IPS-18c (cell line): ENCODE measurements around the gene INAFM2.

ENCODE experiments used
- H3K4me3 ChIP-seq: 2 replicates; pipeline ENCODE4 v1.7.0; 2013; ENCODE audit warnings: low read depth, mild to moderate bottlenecking, low read length, moderate library complexity; ENCODE audit not compliant: insufficient read depth
- H3K9me3 ChIP-seq: one replicate; pipeline ENCODE4 v1.6.1; 2013; ENCODE audit warnings: mild to moderate bottlenecking, low read length, moderate library complexity; ENCODE audit not compliant: control insufficient read depth, insufficient read depth

Gene INAFM2

GRCh38 chr15:40332113-40332781 is 8.8 kb downstream of the INAFM2 start:
- H3K4me3 ChIP-seq, result no peak overlapping the region
- no peaks in the 10 kb centered on the region for H3K9me3 ChIP-seq

DNA sequence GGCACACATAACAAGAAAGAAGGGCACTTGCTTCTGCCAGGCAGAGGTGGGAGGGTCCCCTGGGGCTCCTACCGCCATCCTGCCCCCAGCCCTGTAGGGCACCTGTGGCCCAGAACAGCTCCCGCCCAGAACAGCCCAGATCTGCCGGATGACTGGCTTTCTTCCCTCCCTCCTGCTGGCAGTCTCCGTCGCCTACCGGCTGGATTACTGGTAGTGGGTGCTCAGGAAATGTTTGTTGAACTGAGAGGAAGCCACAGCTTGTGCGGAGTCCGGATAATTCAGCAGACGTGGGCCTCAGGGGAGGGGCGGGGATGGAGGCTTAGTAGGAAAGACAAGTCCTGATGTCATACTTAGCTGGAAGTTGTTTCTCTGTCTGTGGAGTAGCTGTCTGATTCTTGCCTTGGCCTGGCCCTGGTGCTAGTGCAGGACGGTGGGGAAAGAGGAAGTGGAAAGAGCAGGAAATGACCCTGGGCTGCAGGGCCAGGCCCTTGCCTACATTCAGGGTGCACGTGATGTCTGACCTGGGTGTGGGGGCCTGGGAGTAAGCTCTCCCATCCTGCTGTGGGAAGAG is 10.5 kb downstream of the INAFM2 start:
- Histone ChIP-seq H3K9me3 (no peaks in the 10 kb centered on the region), H3K4me3 (no peak overlapping the region)

DNA sequence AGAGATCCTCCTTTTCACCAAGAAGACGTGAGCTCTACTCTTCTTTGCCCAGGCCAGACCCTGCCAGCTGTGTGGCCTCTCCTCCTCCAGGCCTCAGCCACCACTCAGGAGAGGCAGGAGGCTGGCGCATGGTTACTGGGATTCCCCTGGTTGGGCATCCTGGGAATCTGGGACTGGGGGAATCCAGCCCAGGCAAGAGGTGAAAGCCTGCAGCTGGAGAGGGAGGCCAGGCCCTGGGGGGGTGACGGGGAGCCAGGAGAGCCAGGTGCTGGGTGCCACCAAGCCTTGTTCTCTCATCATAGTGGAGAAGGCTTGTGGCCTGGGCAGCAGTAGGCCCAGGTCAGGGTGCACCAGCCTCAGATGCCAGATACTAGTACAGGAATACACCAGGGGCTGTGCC is 11.0 kb downstream of the INAFM2 start:
- Histone ChIP-seq H3K9me3 (no peaks in the 10 kb centered on the region), H3K4me3 (no peak overlapping the region)

DNA sequence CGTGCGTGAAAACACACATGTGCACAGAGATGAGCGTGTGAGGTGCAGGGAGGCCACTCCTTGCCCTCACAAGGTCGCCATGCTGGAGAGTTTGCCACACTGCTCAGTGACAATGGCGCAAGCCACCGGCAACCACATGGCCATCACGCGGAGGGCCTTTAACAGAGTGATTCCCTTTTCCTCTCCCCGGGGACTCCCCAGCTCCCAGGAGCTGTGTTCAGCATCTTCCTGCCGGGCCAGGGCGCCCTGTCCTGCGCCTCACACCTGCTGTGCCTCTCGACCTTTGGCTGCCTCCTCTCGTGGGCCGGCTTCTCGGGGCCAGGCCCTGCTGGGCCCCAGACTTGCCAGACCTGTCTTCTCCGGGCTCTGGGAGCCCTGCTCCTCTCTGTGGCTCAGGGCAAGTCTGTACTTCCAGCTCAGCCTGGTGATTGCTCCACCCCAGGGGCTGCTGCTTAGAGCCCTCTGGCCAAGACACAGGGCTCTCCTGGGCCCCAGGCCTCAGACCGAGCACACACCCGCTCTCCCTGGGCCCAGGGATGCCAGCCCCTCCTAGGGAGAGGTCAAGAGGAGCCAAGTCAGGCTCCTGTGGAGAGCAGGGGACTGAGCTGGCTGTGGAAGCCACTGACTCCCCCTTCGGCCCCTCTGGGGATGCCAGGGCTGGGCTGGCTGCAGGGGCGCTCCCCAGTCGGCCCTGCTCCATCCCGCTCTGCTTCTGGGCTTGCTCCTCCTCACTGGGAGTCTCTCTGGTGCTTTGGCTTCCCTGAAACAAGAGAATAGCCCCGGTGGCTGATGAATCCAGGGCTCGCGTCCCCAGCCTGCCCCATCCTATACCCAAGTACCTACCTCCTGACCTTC is 11.7 kb downstream of the INAFM2 start:
- Histone ChIP-seq H3K9me3 (no peaks in the 10 kb centered on the region), H3K4me3 (no peak overlapping the region)

DNA sequence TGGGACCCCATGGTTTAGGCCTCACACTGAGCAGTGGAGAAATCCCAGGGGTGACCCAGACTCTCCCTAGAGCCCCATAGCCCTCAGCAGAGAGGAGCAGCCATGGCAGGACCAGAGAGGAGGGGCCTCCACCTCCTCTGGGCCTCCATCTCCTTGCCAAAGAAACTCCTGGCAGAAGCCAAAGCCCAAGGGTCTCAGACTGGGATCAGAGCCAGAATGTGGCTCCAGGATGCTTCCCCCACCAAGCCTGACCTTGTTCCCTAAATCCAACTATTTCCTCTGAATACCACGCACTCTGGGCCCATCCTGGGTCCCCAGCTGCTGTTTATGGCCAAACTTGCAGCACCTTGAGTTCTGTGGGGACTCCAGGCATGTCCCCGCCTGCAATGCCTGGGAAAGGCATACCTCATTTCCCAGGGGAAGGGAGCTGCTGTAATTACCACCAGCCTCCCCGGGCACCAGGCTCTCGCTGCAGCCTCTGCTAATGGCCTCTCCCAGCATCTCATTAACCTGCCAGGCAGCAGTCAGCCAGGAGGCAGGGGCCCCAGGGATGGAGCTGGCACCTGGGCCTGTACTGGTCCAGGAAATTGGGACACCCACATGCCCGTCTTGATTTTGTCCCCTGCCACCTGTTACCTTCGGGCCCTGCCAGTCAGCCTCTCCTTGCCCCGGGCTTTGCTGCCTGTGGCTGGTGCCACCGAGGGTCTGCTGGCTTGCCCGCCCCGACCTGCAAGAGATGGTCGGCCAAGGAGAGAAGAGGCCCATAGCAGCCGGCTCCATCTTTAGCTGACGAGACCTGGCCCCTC is 12.6 kb downstream of the INAFM2 start:
- Histone ChIP-seq H3K9me3 (no peaks in the 10 kb centered on the region), H3K4me3 (no peak overlapping the region)

DNA sequence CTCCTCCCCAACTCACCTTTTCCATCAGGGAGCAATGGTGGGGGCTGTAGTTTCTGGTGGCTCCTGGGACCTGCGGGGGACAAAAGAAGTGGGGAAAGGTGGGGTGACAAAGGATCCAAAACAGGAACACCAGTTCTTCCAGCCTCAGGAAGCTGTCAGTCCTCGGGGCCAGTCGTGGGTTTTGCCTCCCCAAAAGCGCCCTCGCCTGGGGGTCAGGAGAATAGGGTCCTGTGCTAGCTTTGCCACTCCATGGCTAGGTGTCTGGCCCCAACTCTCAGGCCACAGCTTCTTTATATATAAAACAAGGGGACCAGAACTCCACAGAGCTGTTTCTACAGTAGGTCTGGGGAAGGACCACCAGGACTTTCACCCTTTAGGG is 13.2 kb downstream of the INAFM2 start:
- no peaks in the 10 kb centered on the region for H3K9me3 ChIP-seq
- H3K4me3 ChIP-seq, result no peak overlapping the region

DNA sequence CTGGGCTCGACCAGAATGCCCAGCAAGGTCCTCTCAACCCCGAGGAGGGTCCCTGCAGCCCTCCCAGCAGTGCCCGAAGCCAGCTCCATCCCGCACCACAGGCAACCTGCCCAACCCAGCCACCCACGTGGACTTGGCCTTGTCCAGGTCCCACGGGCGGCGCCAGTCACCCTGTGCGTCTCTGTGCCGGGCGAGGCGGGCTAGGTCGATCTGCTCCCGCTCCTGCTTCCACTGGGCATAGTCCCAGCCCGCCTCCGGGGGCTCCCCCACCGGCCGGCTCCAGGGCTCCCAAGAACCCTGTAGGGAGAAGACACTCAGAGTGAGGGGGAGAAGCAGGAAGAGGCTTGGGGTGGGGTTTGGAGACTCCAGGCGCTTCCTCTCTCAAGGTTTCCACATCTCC is 14.1 kb downstream of the INAFM2 start:
- Histone ChIP-seq H3K4me3 (no peak overlapping the region; the same call in 1 of the 2 replicates), H3K9me3 (no peaks in the 10 kb centered on the region)

DNA sequence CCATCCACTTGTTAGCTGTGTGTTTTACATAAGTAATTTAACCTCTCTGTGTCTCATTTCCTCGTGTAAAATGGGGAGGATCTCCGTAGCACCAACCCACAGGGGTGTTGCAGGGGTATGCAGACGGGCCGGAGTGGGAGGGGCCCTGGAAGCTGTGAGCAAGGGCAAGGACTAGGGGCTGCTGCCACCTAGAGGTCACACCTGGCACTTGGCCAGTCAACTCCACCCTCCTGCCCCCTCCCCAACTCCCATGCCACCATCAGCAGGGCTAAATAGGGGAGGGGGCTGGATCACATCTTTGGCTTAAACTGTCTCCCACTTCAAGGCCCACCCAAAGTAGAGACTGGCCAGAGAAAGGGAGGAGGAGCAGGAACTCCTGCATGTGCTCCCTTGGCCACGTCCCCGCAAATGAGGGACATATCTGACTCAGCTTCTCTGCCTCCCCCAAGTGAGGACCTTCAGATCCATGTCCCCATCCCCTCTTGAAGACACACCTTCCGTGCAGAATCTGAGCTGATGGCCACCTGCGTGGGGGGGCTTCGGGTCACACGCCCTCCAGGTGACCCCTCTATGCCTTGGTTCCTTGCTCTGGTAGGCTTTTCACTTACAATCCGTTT is 14.7 kb downstream of the INAFM2 start:
- H3K4me3 ChIP-seq, result no peak overlapping the region; the same call in 1 of the 2 replicates
- no peaks in the 10 kb centered on the region for H3K9me3 ChIP-seq

- Histone ChIP-seq H3K4me3 (no peak overlapping the region), H3K9me3 (no peaks in the 10 kb centered on the region)
Measured at GRCh38 chr15:40338921-40339620, 15.6 kb downstream of the INAFM2 start.

DNA sequence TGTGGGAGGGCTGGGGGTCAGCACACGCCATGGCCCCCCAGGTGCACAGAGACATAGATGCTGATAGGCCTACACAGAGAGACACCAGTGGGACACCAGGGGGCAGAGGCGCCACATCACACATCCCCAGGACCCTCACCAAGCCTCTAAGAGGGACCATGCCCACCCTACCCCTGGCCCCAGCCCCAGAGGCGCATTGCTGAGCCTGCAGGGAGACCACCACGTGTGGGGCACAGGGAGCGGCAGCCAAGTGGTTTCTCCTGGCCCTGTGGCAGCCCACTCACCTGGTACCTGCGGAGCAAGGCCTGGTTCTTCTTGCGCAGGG is 16.1 kb downstream of the INAFM2 start:
- H3K4me3 ChIP-seq, result no peak overlapping the region
- H3K9me3 ChIP-seq, result no peaks in the 10 kb centered on the region

DNA sequence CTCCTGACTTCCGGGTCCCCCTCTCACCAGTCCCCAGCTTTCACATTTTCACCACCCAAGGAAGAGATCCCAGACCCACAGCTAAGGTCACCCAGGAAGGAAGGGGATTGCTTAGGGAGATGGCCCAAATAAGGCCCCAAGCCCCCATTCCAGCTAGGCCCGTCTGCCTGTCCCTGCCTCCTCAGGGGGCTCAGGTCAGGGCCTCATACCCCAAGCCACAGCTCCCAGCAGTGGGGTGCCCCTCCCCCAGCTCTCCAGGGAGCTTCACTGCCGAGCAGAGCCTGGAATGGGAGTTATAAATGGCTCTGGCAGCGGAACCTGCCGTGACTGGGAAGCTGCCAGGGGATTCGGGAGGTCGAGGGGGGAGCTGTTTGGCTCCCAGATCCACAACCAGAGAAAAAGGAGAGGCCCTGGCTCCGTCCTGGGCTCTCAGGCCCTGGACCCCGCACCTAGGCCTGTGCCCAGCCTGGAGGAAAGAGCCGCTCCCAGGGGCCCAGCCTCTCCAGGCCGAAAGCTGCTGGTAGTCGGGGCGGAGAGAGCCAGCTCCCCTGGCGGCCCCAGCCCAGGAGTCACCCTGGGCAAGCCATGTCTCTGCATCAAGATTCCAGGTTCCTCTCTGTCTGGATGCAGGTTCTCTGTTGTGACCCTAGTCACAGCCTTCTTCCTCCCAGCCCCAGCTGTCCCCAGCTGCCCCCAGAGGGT is 16.7 kb downstream of the INAFM2 start:
- no peaks in the 10 kb centered on the region for H3K9me3 ChIP-seq
- H3K4me3 ChIP-seq, result no peak overlapping the region; the same call in 1 of the 2 replicates

GRCh38 chr15:40340740-40341400 is 17.4 kb downstream of the INAFM2 start, which contains the start of gene CCDC9B:
Gene CCDC9B, minus strand, starts transcription at chr15:40340939. Its CDS starts 120 bp downstream, at chr15:40340819.
- Histone ChIP-seq H3K9me3 (no peaks in the 10 kb centered on the region), H3K4me3 (no peak within 1 kb of the TSS; the same call in 1 of the 2 replicates)

DNA sequence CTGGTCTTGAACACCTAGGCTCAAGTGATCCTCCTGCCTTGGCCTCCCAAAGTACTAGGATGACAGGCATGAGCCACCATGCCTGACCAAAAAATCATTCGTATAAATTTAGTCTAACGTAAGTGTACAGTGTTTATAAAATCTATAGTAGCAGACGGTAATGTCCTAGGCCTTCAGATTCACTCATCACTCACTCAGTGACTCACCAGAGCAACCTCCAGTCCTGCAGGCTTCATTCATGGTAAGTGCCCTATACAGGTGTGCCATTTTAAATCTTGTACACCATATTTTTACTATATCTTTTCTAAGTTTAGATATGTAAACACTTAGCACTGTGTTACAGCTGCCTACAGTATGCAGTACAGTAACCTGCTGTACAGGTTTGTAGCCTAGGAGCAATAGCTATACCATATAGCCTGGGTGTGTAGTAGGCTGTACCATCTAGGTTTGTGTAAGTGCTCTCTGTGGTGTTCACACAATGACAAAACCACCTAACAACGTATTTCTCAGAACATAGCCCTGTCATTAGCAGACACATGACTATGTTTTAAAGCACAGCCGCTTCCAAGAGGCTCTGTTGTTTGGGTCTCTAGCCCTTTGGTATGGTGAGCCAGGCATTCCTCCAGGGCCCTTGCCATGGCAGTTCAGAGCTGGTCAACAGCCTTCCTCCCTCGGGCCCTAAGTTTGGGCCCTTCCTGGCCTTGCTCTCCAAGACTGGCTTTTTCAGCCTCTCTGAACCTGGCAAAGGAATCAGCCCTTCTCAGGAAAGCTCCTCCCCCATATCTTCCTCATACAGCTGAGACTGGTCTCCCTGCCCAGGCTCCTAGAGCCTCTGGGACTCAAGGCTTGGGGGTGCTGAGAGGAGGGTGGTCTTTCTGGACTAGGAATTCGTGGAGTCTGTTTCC is 19.2 kb downstream of the INAFM2 start:
- Histone ChIP-seq H3K4me3 (no peak overlapping the region), H3K9me3 (no peaks in the 10 kb centered on the region)

DNA sequence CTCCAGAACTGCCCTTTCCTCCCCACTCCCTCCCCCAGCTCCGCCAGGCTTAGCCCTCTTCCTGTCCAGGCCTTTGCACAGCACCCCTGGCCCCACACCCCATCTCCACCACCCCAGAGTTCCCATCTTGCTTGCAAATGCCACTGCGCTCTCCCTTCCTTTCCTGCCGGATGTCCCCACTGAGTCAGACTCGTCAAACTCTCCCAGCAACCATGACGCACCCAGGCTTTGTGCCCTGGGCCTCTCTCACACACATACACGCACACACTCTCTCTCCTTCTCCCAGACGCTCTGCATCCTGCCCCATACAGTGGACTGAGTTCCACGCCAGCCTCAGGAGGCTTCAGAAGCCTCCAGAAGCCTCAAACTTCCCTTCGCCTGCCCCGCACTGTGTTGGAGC is 20.0 kb downstream of the INAFM2 start:
- Histone ChIP-seq H3K4me3 (no peak overlapping the region), H3K9me3 (no peaks in the 10 kb centered on the region)

DNA sequence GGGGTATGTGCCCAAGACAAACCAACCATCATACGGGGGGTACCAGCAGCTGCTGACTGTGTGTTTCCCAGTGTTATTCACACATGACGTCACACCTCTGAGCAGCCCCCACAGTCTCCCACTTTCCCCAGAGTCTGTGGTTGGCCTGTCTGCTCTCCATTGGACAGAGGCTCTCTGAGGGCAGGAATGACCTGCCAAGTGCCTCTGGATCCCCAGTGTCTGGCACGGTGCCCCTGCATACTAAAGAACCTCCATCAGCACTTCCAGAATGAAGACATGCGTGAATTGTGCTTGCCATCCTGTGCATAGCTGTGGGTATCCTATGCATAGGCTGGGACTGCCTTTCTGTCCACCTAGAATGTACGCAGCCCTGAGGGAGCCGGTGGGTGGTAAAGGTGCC is 20.7 kb downstream of the INAFM2 start:
- no peaks in the 10 kb centered on the region for H3K9me3 ChIP-seq
- no peak overlapping the region for H3K4me3 ChIP-seq
